Duodenal mucosa (tissue), 2 donors: ENCODE results near the gene TMEM120B.

ENCODE experiments used
- H3K27ac ChIP-seq: one replicate; pipeline ENCODE4 v1.7.0; 2013; ENCODE audit warnings: low read depth, low read length
- H3K27me3 ChIP-seq, 2 donors: one replicate each; pipeline ENCODE4 v1.7.0; 2013; ENCODE audit warnings: low read length in 2 of 2, control low read depth in 1 of 2; ENCODE audit not compliant: insufficient read depth in 2 of 2, control insufficient read depth in 1 of 2
- H3K36me3 ChIP-seq, 2 donors: one replicate each; pipeline ENCODE4 v1.7.0; 2013; ENCODE audit warnings: low read length in 2 of 2, control low read depth in 1 of 2; ENCODE audit not compliant: insufficient read depth in 2 of 2, control insufficient read depth in 1 of 2
- H3K4me1 ChIP-seq, 2 donors: one replicate each; pipeline ENCODE4 v1.7.0; 2013; ENCODE audit warnings: low read length in 2 of 2, control low read depth in 1 of 2; ENCODE audit not compliant: insufficient read depth in 2 of 2, control insufficient read depth in 1 of 2
- H3K4me3 ChIP-seq, 2 donors: one replicate each; pipeline ENCODE4 v1.7.0; 2013; ENCODE audit warnings: low read length in 2 of 2, low read depth in 1 of 2
- H3K9ac ChIP-seq, 2 donors: one replicate each; pipeline ENCODE4 v1.7.0; 2013; ENCODE audit warnings: low read length in 2 of 2, low read depth in 1 of 2
- H3K9me3 ChIP-seq, 2 donors: one replicate each; pipeline ENCODE4 v1.7.0; 2013; ENCODE audit warnings: low read length in 2 of 2, control low read depth in 1 of 2; ENCODE audit not compliant: control insufficient read depth in 1 of 2

Gene TMEM120B

DNA sequence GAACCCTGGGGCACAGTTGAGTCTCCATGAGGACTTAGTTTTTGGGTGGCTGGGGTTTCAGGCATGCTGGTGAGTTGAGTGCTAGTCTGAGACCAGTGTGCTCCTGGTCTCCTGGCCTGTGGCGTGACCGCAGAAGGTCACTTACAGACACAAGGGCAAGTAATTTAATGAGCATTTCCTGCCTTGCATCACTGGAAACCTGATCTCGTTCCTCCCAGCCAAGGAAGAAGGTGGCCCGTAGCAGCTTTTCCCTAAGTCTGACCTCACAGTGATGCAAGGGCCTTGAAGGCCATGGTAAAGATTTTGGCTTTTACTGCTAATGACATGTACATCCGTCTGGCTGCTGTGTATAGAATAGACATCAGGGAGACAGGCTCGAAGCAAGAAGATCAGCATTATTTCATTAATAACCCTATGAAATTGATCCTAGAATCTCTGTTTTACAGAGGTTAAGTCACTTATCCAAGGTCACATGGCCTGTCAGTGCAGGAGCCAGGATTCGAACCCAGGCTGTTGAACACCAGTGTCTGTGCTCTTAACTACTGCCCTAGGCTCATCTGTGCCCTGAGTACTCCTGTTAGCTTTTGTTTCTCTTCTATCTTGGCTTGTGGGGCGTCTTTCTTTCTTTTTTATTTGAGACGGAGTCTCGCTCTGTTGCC is 4.6 kb downstream of the TMEM120B start:
- no peak overlapping the region for H3K9ac ChIP-seq
- H3K27ac ChIP-seq: no peak overlapping the region
- no peak overlapping the region for H3K4me3 ChIP-seq
- no peaks in the 10 kb centered on the region for H3K9me3 ChIP-seq
- no peaks in the 10 kb centered on the region for H3K36me3 ChIP-seq
- no peaks in the 10 kb centered on the region for H3K27me3 ChIP-seq
- peaks cover 9% of the 10 kb centered on the region in 2 donors for H3K4me1 ChIP-seq

GRCh38 chr12:121718653-121719239 is 6.2 kb downstream of the TMEM120B start:
- Histone ChIP-seq H3K36me3 (no peaks in the 10 kb centered on the region), H3K9ac (no peak overlapping the region), H3K4me1 (peaks cover 3% of the 10 kb centered on the region in 2 donors)

DNA sequence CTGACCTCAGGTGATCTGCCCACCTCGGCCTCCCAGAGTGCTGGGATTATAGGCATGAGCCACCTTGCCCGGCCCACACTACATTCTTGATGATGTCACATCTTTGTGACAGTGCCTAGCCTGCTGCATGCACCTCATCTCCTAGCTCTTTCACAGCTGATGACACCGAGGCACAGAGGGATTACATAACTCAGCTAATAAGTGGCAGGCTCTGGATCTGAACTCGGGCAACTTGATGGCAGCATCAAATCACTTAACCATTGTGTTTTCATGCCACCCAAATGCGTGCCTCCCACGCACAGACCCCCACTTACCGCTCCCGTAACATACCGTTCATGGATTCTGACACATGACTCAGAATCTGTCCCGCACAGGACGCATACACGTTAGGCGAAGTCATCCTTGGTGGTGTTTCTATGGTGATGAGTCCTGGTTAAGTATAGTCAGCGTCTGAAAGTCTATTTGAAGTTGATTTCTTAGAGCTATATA is 7.4 kb downstream of the TMEM120B start:
- H3K36me3 ChIP-seq: no peaks in the 10 kb centered on the region
- no peaks in the 10 kb centered on the region for H3K27me3 ChIP-seq
- no peak overlapping the region for H3K9ac ChIP-seq
- H3K27ac ChIP-seq: no peak overlapping the region
- no peak overlapping the region for H3K4me3 ChIP-seq
- H3K4me1 ChIP-seq: no peaks in the 10 kb centered on the region
- H3K9me3 ChIP-seq: no peaks in the 10 kb centered on the region

More at GRCh38 chr12:121718653-121719239, 6.2 kb downstream of the TMEM120B start:
- no peak overlapping the region for H3K27ac ChIP-seq
- no peaks in the 10 kb centered on the region for H3K27me3 ChIP-seq
- no peaks in the 10 kb centered on the region for H3K9me3 ChIP-seq
- H3K4me3 ChIP-seq: no peak overlapping the region

DNA sequence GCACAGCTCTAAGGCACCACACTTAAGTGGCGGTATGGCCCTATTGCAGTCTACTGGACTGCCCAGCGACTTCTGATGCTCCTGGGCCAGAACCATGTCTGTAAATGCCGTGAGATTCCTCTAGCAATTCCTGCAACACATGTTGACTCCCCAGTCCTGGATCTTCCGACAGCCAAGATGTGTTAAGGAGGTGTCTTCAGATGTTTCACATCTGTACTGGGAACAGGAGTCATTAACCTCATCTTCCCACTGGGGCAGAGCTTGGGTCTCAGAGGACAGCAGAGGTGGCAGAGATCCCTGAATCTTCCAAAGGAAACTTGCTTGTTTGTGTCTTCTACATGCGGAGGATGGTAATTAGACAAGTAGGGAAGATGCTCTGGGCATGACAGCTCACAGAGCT is 8.2 kb downstream of the TMEM120B start:
- H3K27ac ChIP-seq: no peak overlapping the region
- no peaks in the 10 kb centered on the region for H3K27me3 ChIP-seq
- no peaks in the 10 kb centered on the region for H3K4me1 ChIP-seq
- H3K9ac ChIP-seq: no peak overlapping the region
- no peaks in the 10 kb centered on the region for H3K9me3 ChIP-seq
- no peaks in the 10 kb centered on the region for H3K36me3 ChIP-seq
- no peak overlapping the region for H3K4me3 ChIP-seq

GRCh38 chr12:121722511-121722910 is 10.0 kb downstream of the TMEM120B start:
- Histone ChIP-seq H3K9me3 (no peaks in the 10 kb centered on the region), H3K27ac (no peak overlapping the region), H3K36me3 (no peaks in the 10 kb centered on the region), H3K4me3 (no peak overlapping the region), H3K9ac (no peak overlapping the region), H3K27me3 (no peaks in the 10 kb centered on the region), H3K4me1 (no peaks in the 10 kb centered on the region)

DNA sequence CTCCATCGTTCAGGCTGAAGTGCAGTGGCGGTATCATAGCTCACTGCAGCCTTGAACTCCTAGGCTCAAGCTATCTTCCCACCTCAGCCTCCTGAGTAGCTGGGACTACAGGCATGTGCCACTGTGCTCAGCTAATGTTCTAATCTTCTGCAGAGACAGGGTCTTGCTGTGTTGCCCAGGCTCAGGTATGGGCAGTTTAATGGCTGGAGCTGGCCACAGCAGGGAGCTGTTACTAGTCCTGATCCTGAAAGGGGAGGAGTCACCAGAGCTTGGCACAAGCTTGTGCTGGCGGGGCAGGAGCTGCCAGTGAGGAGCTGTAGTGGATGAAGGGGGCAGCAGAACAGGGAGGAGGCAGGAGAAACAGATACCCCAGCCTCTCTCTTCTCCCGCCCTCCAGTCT is 10.6 kb downstream of the TMEM120B start:
- Histone ChIP-seq H3K9me3 (no peaks in the 10 kb centered on the region), H3K4me1 (no peaks in the 10 kb centered on the region), H3K9ac (no peak overlapping the region), H3K27me3 (no peaks in the 10 kb centered on the region), H3K27ac (no peak overlapping the region), H3K36me3 (no peaks in the 10 kb centered on the region), H3K4me3 (no peak overlapping the region)

DNA sequence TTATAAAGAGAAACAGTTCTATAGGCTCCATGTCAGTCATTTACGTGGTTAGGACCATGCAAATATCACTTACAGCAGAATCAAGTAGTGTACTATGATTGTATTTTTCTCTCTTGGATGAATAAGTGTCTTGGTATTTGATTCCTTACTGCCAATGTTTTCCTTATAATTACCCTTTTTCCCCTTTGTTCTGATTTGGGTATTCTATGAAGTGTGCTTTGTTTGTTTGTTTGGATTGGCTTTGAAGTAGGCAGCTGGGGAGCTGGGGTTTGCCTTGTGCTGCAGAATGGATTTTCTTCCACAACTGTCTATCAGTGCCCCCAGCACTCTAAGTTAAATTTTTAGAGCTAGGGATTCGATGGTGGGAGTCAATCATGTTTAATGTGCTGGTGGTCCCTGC is 12.4 kb downstream of the TMEM120B start:
- no peak overlapping the region for H3K4me3 ChIP-seq
- no peak overlapping the region for H3K9ac ChIP-seq
- no peaks in the 10 kb centered on the region for H3K27me3 ChIP-seq
- no peaks in the 10 kb centered on the region for H3K4me1 ChIP-seq
- H3K9me3 ChIP-seq: no peaks in the 10 kb centered on the region
- no peak overlapping the region for H3K27ac ChIP-seq
- H3K36me3 ChIP-seq: no peaks in the 10 kb centered on the region

- no peak overlapping the region for H3K27ac ChIP-seq
- H3K9ac ChIP-seq: no peak overlapping the region
- H3K27me3 ChIP-seq: no peaks in the 10 kb centered on the region
- H3K4me1 ChIP-seq: no peaks in the 10 kb centered on the region
- no peaks in the 10 kb centered on the region for H3K9me3 ChIP-seq
- no peaks in the 10 kb centered on the region for H3K36me3 ChIP-seq
- no peak overlapping the region for H3K4me3 ChIP-seq
Measured at GRCh38 chr12:121725423-121725822, 12.9 kb downstream of the TMEM120B start.

GRCh38 chr12:121729021-121729420 is 16.5 kb downstream of the TMEM120B start:
- H3K9ac ChIP-seq: no peak overlapping the region
- H3K4me3 ChIP-seq: no peak overlapping the region
- no peaks in the 10 kb centered on the region for H3K36me3 ChIP-seq
- no peaks in the 10 kb centered on the region for H3K4me1 ChIP-seq
- H3K27me3 ChIP-seq: no peaks in the 10 kb centered on the region
- no peak overlapping the region for H3K27ac ChIP-seq
- H3K9me3 ChIP-seq: no peaks in the 10 kb centered on the region

DNA sequence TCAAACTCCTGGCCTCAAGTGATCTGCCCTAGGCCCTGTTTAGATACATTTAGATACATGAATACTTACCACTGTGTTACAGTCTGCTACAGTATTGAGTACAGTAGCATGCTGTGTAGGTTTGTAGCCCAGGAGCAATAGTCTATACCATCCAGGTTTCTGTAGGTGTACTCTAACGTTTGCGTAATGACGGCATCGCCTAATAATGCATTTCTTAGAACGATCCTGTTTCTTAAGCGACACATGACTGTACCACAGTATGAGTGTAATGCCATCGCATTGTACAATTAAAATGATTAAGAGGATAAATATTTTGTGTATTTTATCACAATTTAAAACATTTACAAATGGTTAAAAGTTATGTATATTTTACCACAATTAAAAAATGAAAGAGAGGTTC is 18.9 kb downstream of the TMEM120B start:
- Histone ChIP-seq H3K9ac (no peak overlapping the region), H3K9me3 (no peaks in the 10 kb centered on the region), H3K4me1 (no peaks in the 10 kb centered on the region), H3K27ac (no peak overlapping the region), H3K36me3 (no peaks in the 10 kb centered on the region), H3K4me3 (no peak overlapping the region), H3K27me3 (no peaks in the 10 kb centered on the region)
